H1 (cell line): ENCODE results near the gene WEE1. TPM values are rescaled to one million over a fixed set of nuclear protein-coding genes. Genes with fewer than 3 reads are reported as not detected.
A peak's percentile ranks its signal among the peaks of the same experiment; 100 is the strongest.

Experiments used
- CTCF ChIA-PET: fragments of 300-600 bp; sonication (Branson Sonifier 250); formaldehyde crosslinking; loops from one replicate; lab custom pipeline; 2021; ENCODE audit not compliant: partially characterized antibody; lab: Charles Lee
- POLR2A ChIA-PET: fragments of 300-600 bp; sonication (Branson Sonifier 250); formaldehyde crosslinking; loops from one replicate; lab custom pipeline; 2021; ENCODE audit warnings: inconsistent platforms; ENCODE audit not compliant: partially characterized antibody; lab: Charles Lee
- DNase-seq, 2 experiments: peaks; one replicate each; pipeline versions ENCODE4 v3.0.0 to v3.0.0-alpha.2; 2010 to 2022; ENCODE audit warnings: low spot score in 2 of 2, low read depth in 1 of 2, mixed read lengths in 1 of 2
- FAIRE-seq: peaks from 2 replicates; lab custom pipeline; 2011; peaks lifted over from hg19 to GRCh38; lab: Jason Lieb, UNC
- H2AFZ ChIP-seq: 2 replicates; pipeline ENCODE4 v1.8.1; 2012; ENCODE audit warnings: low read length, inconsistent platforms
- H2AK5ac ChIP-seq: 2 replicates; pipeline ENCODE4 v1.6.1; 2013; ENCODE audit warnings: low read depth, low read length
- H2BK120ac ChIP-seq: replicated peaks from 2 replicates; pipeline ENCODE3; 2013; ENCODE audit warnings: low read depth, low read length, inconsistent platforms
- H2BK12ac ChIP-seq: 2 replicates; pipeline ENCODE4 v1.6.1; 2013; ENCODE audit warnings: low read depth, low read length
- H2BK15ac ChIP-seq: 2 replicates; pipeline ENCODE4 v1.6.1; 2013; ENCODE audit warnings: low read length
- H2BK20ac ChIP-seq: 2 replicates; pipeline ENCODE4 v1.6.1; 2013; ENCODE audit warnings: low read length
- H2BK5ac ChIP-seq: 2 replicates; pipeline ENCODE4 v1.6.1; 2013; ENCODE audit warnings: low read depth, low read length
- H3K14ac ChIP-seq: 2 replicates; pipeline ENCODE4 v1.6.1; 2013; ENCODE audit warnings: inconsistent platforms; ENCODE audit not compliant: insufficient read length
- H3K18ac ChIP-seq: 2 replicates; pipeline ENCODE4 v1.6.1; 2013; ENCODE audit warnings: low read length; ENCODE audit errors: extremely low read depth
- H3K23ac ChIP-seq: 2 replicates; pipeline ENCODE4 v1.6.1; 2013; ENCODE audit warnings: inconsistent platforms; ENCODE audit not compliant: insufficient read length
- H3K23me2 ChIP-seq: 2 replicates; pipeline ENCODE4 v1.6.1; 2013; ENCODE audit warnings: low read depth, low read length
- H3K27ac ChIP-seq: 2 replicates; pipeline ENCODE4 v1.6.1; 2011; ENCODE audit warnings: low read depth, low read length, inconsistent platforms
- H3K27me3 ChIP-seq, 4 experiments: replicated peaks in 1 of 4; 1 replicate in 1 of 4; 2 replicates in 3 of 4; pipeline versions ENCODE4 v1.6.1 to v1.8.1; 2011 to 2013; ENCODE audit warnings: low read length in 3 of 4, mild to moderate bottlenecking in 3 of 4, inconsistent platforms in 2 of 4, mixed read lengths in 2 of 4, moderate library complexity in 1 of 4; ENCODE audit not compliant: control insufficient read depth in 3 of 4, insufficient read depth in 3 of 4; ENCODE audit errors: extremely low read depth in 1 of 4
- H3K36me3 ChIP-seq, 4 experiments: 2 replicates each; pipeline versions ENCODE4 v1.6.1 to v1.8.1; 2011 to 2013; ENCODE audit warnings: mild to moderate bottlenecking in 4 of 4, low read length in 3 of 4, moderate library complexity in 2 of 4, control low read depth in 1 of 4, inconsistent platforms in 1 of 4; ENCODE audit not compliant: insufficient read depth in 4 of 4, control insufficient read depth in 2 of 4
- H3K4ac ChIP-seq: replicated peaks from 2 replicates; pipeline ENCODE3; 2013; ENCODE audit warnings: low read length, low read depth, mixed read lengths, inconsistent platforms; ENCODE audit not compliant: insufficient read length
- H3K4me1 ChIP-seq, 4 experiments: replicated peaks in 1 of 4; 1 replicate in 1 of 4; 2 replicates in 3 of 4; pipeline versions ENCODE4 v1.6.1 to v1.8.1; 2011 to 2013; ENCODE audit warnings: low read length in 3 of 4, inconsistent platforms in 2 of 4, mixed read lengths in 1 of 4; ENCODE audit not compliant: insufficient read depth in 4 of 4, control insufficient read depth in 3 of 4
- H3K4me2 ChIP-seq, 2 experiments: 2 replicates each; pipeline versions ENCODE4 v1.6.1 to v1.8.1; 2011 to 2013; ENCODE audit warnings: low read depth in 2 of 2, low read length in 2 of 2, control low read depth in 1 of 2, inconsistent platforms in 1 of 2, mild to moderate bottlenecking in 1 of 2; ENCODE audit not compliant: insufficient read depth in 1 of 2
- H3K4me3 ChIP-seq, 4 experiments: fragments of 200-600, 300-600 bp in 1 of 4; sonication (generic), shearing (Covaris generic), sonication (Bioruptor Twin) in 1 of 4; 2 replicates each; pipeline versions ENCODE4 v1.5.1 to v1.8.1; 2011 to 2016; ENCODE audit warnings: low read length in 4 of 4, low read depth in 3 of 4, control low read depth in 2 of 4, inconsistent platforms in 2 of 4, mild to moderate bottlenecking in 2 of 4, mixed read lengths in 1 of 4, moderate library complexity in 1 of 4; ENCODE audit not compliant: insufficient read depth in 2 of 4; ENCODE audit errors: extremely low read depth in 1 of 4
- H3K56ac ChIP-seq: replicated peaks from 2 replicates; pipeline ENCODE3; 2013; ENCODE audit warnings: low read depth, mild to moderate bottlenecking, mixed read lengths, low read length, inconsistent platforms; ENCODE audit not compliant: insufficient read length
- H3K79me1 ChIP-seq: 2 replicates; pipeline ENCODE4 v1.6.1; 2013; ENCODE audit warnings: low read depth, low read length, control low read depth
- H3K79me2 ChIP-seq, 2 experiments: 2 replicates each; pipeline versions ENCODE4 v1.6.1 to v1.8.1; 2012 to 2013; ENCODE audit warnings: low read length in 2 of 2, mild to moderate bottlenecking in 2 of 2, inconsistent platforms in 1 of 2; ENCODE audit not compliant: insufficient read depth in 2 of 2, control insufficient read depth in 1 of 2
- H3K9ac ChIP-seq, 4 experiments: replicated peaks in 1 of 4; 1 replicate in 1 of 4; 2 replicates in 3 of 4; pipeline versions ENCODE4 v1.6.1 to v1.8.1; 2011 to 2013; ENCODE audit warnings: low read depth in 3 of 4, low read length in 3 of 4, control low read depth in 2 of 4, mild to moderate bottlenecking in 2 of 4, moderate library complexity in 2 of 4, inconsistent platforms in 1 of 4; ENCODE audit errors: extremely low read depth in 1 of 4
- H3K9me3 ChIP-seq, 2 experiments: 2 replicates each; pipeline versions ENCODE4 v1.6.1 to v1.8.1; 2012 to 2013; ENCODE audit warnings: mild to moderate bottlenecking in 2 of 2, moderate library complexity in 2 of 2, control low read depth in 1 of 2, inconsistent platforms in 1 of 2, low read depth in 1 of 2, low read length in 1 of 2, mixed read lengths in 1 of 2; ENCODE audit not compliant: insufficient read depth in 2 of 2
- H4K20me1 ChIP-seq, 2 experiments: replicated peaks in 1 of 2; 2 replicates each; pipeline versions ENCODE3 to v1.8.1; 2011 to 2013; ENCODE audit warnings: inconsistent platforms in 2 of 2, low read length in 2 of 2, mild to moderate bottlenecking in 1 of 2; ENCODE audit not compliant: insufficient read depth in 2 of 2, control insufficient read depth in 1 of 2
- H4K5ac ChIP-seq: 2 replicates; pipeline ENCODE4 v1.6.1; 2013; ENCODE audit warnings: low read length, low read depth, mixed read lengths, inconsistent platforms; ENCODE audit not compliant: insufficient read length
- H4K8ac ChIP-seq: 2 replicates; pipeline ENCODE4 v1.8.0; 2013; ENCODE audit warnings: mild to moderate bottlenecking, moderate library complexity, low read length, inconsistent platforms; ENCODE audit not compliant: insufficient read depth; ENCODE audit errors: extremely low read depth
- H4K91ac ChIP-seq: replicated peaks from 2 replicates; pipeline ENCODE3; 2013; ENCODE audit warnings: low read length, mixed read lengths, inconsistent platforms; ENCODE audit not compliant: insufficient read length
- ASH2L ChIP-seq: fragments of 200-600, 300-600 bp; sonication (generic); IDR thresholded peaks from one replicate; pipeline ENCODE4 v1.7.1; 2017; ENCODE audit warnings: low read length
- ATF3 ChIP-seq: IDR thresholded peaks from 2 replicates; pipeline ENCODE4 v1.6.1; 2011; ENCODE audit warnings: low read depth, mild to moderate bottlenecking, low read length; ENCODE audit not compliant: insufficient read depth
- CHD2 ChIP-seq: IDR thresholded peaks from 2 replicates; pipeline ENCODE4 v1.6.1; 2012; ENCODE audit warnings: low read length, improper control_type of control experiment
- EGR1 ChIP-seq: IDR thresholded peaks from 2 replicates; pipeline ENCODE4 v1.6.1; 2011; ENCODE audit warnings: low read depth, low read length, borderline replicate concordance
- HDAC6 ChIP-seq: IDR thresholded peaks from one replicate; pipeline ENCODE4 v1.7.1; 2012; ENCODE audit warnings: low read depth, mild to moderate bottlenecking, inconsistent platforms, low read length, moderate library complexity
- NANOG ChIP-seq: IDR thresholded peaks from 2 replicates; pipeline ENCODE4 v1.6.1; 2011; ENCODE audit warnings: low read length, low read depth, mild to moderate bottlenecking, inconsistent platforms; ENCODE audit not compliant: insufficient read depth, poor library complexity, severe bottlenecking
- PHF8 ChIP-seq: fragments of 200-600 bp; sonication (generic); conservative IDR thresholded peaks from 2 replicates; pipeline ENCODE4 v1.7.1; 2012; ENCODE audit warnings: low read depth, mild to moderate bottlenecking, inconsistent platforms, low read length, moderate library complexity
- SP2 ChIP-seq: IDR thresholded peaks from 2 replicates; pipeline ENCODE4 v1.6.1; 2012; ENCODE audit warnings: mild to moderate bottlenecking, low read length, inconsistent platforms
- YY1 ChIP-seq: IDR thresholded peaks from 2 replicates; pipeline ENCODE4 v1.6.1; 2011; ENCODE audit warnings: low read depth, mild to moderate bottlenecking, low read length
- WGBS, 2 experiments: shearing (Covaris generic) in 1 of 2; methylation state at CpG; one replicate each; pipeline versions ENCODE4 v1.1.6 to v1.1.7; 2013 to 2015; ENCODE audit warnings: low lambda C conversion rate in 2 of 2, mixed read lengths in 2 of 2, inconsistent platforms in 1 of 2, low coverage in 1 of 2, missing lambda C conversion rate in 1 of 2; ENCODE audit not compliant: insufficient replicate concordance in 2 of 2, insufficient coverage in 1 of 2, insufficient read length in 1 of 2; ENCODE audit errors: extremely low coverage in 1 of 2, missing lambda C conversion rate in 1 of 2; 5-methylcytosine and 5-hydroxymethylcytosine counted together
- polyA plus RNA-seq, 7 experiments: library from polyadenylated mRNA; depleted of rRNA in 3 of 7; stranded (reverse) in 5 of 7; unstranded in 2 of 7; fragments of >200 nt in 5 of 7; fragments of 200-250 nt in 2 of 7; gene quantifications; 1 replicate in 5 of 7; 2 replicates in 1 of 7; 4 replicates in 1 of 7; pipeline versions ENCODE4 v1.2.1 to v1.2.3, GENCODE V29; 2011 to 2013; ENCODE audit warnings: missing spikeins in 2 of 7, mixed read lengths in 2 of 7
- total RNA-seq: library from RNA; stranded (reverse); fragmentation: NEBNext Ultra II Directional; extraction: Animal tissue kit (Norgen Biotek cat#: 25700); gene quantifications from 2 replicates; pipeline ENCODE4 v1.2.1, GENCODE V29; 2021

The WEE1 gene
- total and polyA plus RNA-seq, 2 of the 8 experiments (the other 6 are each of a cell fraction or from before 2014, with no cell fraction given) = 40.8 to 120 TPM

DNA sequence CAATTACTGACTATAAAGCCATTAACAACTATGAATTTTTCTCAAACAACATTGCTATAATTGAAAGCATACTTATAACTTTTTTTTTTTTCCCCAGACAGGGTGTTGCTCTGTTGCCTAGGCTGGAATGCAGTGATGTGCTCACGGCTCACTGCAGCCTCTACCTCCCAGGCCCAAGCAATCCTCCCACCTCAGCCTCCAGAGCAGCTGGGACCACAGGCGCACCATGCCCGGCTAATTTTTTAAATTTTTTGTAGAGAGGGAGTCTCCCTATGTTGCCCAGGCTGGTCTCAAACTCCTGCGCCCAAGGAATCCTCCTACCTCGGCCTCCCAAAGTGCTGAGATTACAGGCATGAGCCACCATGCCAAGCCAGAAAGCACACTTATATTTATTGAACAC, 6.1 kb upstream of the WEE1 start:
- Histone ChIP-seq H3K27me3 (no peaks in the 10 kb centered on the region; a peak in 2 of 7 replicates), H4K8ac (no peak overlapping the region), H3K14ac (no peak overlapping the region), H3K79me2 (no peaks in the 10 kb centered on the region), H2BK15ac (no peak overlapping the region), H4K20me1 (no peaks in the 10 kb centered on the region), H3K9me3 (no peaks in the 10 kb centered on the region), H4K91ac (no peak overlapping the region), H3K4me2 (no peak overlapping the region), H3K4ac (no peak overlapping the region), H3K79me1 (no peaks in the 10 kb centered on the region), H3K9ac (no peak overlapping the region), H3K18ac (no peak overlapping the region), H3K4me3 (no peak overlapping the region), H2BK120ac (no peak overlapping the region), H3K23me2 (no peaks in the 10 kb centered on the region; the same call in 1 of the 2 replicates), H2BK20ac (no peak overlapping the region), H2BK12ac (no peak overlapping the region), H3K56ac (no peak overlapping the region), H2AK5ac (peak overlapping the region; percentile 71; the same call in 1 of the 2 replicates), H3K23ac (no peak overlapping the region), H2AFZ (no peak overlapping the region), H3K4me1 (peaks cover 5 to 23% (median 13%) of the 10 kb centered on the region in 4 experiments), H3K27ac (no peak overlapping the region), H3K36me3 (no peaks in the 10 kb centered on the region), H4K5ac (no peak overlapping the region), H2BK5ac (no peak overlapping the region)
- no peak for FAIRE-seq
- ChIA-PET CTCF (interaction anchor here (1.2 to 3.0 kb wide), 3 partner anchors 9 to 42 kb away, joined by 4 to 23 read pairs (median 7); no protein-coding TSS in a partner anchor), POLR2A (interaction anchor here (0.6 to 1.5 kb wide), 4 partner anchors 8 to 106 kb away, joined by 3 to 5 read pairs (median 4); partner anchors contain the start of gene ZNF143)
- no peak for DNase-seq
- WGBS, 2 experiments = 94% methylated on average over 5 of the region's 5 CpGs; no CpG with 5 or more reads in 1 of the 2 experiments
- TF ChIP-seq ASH2L (no peak), EGR1 (no peak), CHD2 (no peak), ATF3 (no peak), YY1 (no peak), SP2 (no peak), NANOG (no peak), PHF8 (no peak), HDAC6 (no peak)
